Retinal pigment epithelial cell (primary cell): ENCODE measurements around the gene GALNT17.

Experiments
- DNase-seq: peaks from one replicate; pipeline ENCODE4 v3.0.0-alpha.2; 2010; ENCODE audit warnings: low read depth
- H3K4me3 ChIP-seq: 2 replicates; pipeline ENCODE4 v1.5.1; 2011; ENCODE audit warnings: mild to moderate bottlenecking, low read length, control low read depth, moderate library complexity
- CTCF ChIP-seq: conservative IDR thresholded peaks from 2 replicates; pipeline ENCODE4 v1.5.1; 2011; ENCODE audit warnings: low read depth, low read length, control low read depth, inconsistent platforms

The GALNT17 gene

GRCh38 chr7:71615017-71615416 is 483.1 kb downstream of the GALNT17 start:
- DNase-seq: no peak
- H3K4me3 ChIP-seq: no peak overlapping the region
- TF ChIP-seq CTCF: no peak

- no peak overlapping the region for H3K4me3 ChIP-seq
- no peak for TF ChIP-seq CTCF
- DNase-seq: no peak
Observed at GRCh38 chr7:71616217-71616616, 484.3 kb downstream of the GALNT17 start.

GRCh38 chr7:71618278-71618677 is 486.3 kb downstream of the GALNT17 start:
- H3K4me3 ChIP-seq: no peak overlapping the region
- no peak for DNase-seq
- TF ChIP-seq CTCF: no peak

- H3K4me3 ChIP-seq: no peak overlapping the region
- no peak for TF ChIP-seq CTCF
- no peak for DNase-seq
Observed at GRCh38 chr7:71625545-71625944, 493.6 kb downstream of the GALNT17 start.

GRCh38 chr7:71626206-71626605 is 494.3 kb downstream of the GALNT17 start:
- peak; percentile 66 for DNase-seq

GRCh38 chr7:71627651-71628050 is 495.7 kb downstream of the GALNT17 start:
- TF ChIP-seq CTCF: no peak
- no peak for DNase-seq
- no peak overlapping the region for H3K4me3 ChIP-seq

More at GRCh38 chr7:71626206-71626605, 494.3 kb downstream of the GALNT17 start:
- no peak for TF ChIP-seq CTCF
- no peak overlapping the region for H3K4me3 ChIP-seq

GRCh38 chr7:71630516-71630915 is 498.6 kb downstream of the GALNT17 start:
- TF ChIP-seq CTCF: no peak
- H3K4me3 ChIP-seq: no peak overlapping the region
- no peak for DNase-seq
